Astrocyte of the cerebellum (primary cell): Measurements from ENCODE around the gene BRD9.
"Not testable (repeated sequence)": the region's sequence is repeated elsewhere in the genome, so short reads cannot be mapped to it uniquely, and the experiment has no call there.

ENCODE experiments used
- DNase-seq: peaks from one replicate; pipeline ENCODE4 v3.0.0-alpha.2; 2011; ENCODE audit warnings: low read depth
- H3K4me3 ChIP-seq: 2 replicates; pipeline ENCODE4 v1.5.1; 2011; ENCODE audit warnings: mild to moderate bottlenecking, low read depth, low read length, moderate library complexity
- CTCF ChIP-seq: IDR thresholded peaks from 2 replicates; pipeline ENCODE4 v1.5.1; 2012; ENCODE audit warnings: low read length, low read depth, moderate library complexity, mild to moderate bottlenecking; ENCODE audit errors: missing control alignments
- in situ Hi-C: cut with HindIII; loops from 2 replicates; pipeline ENCODE4 v1.10.0; 2017; ENCODE audit warnings: low sequenced_read_pairs

BRD9 gene

GRCh38 chr5:915946-916345 is 23.3 kb upstream of the BRD9 start:
- H3K4me3 ChIP-seq = no peak overlapping the region
- in situ Hi-C loops = no loop called here
- no peak for TF ChIP-seq CTCF
- DNase-seq = no peak

DNA sequence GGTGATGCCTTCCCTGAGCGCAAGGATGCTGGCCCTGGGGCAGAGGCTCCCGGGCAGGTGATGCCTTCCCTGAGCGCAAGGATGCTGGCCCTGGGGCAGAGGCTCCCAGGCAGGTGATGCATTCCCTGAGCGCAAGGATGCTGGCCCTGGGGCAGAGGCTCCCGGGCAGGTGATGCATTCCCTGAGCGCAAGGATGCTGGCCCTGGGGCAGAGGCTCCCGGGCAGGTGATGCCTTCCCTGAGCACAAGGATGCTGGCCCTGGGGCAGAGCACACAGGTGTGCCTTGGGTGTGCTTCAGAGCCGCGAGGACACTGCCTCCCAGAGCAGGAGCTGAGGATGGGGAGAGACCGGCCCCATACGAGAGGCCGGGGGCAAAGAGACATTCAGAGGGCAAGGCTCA is 22.7 kb upstream of the BRD9 start:
- in situ Hi-C loops = not testable (repeated sequence)

GRCh38 chr5:914612-915011 is 22.0 kb upstream of the BRD9 start:
- DNase-seq = no peak
- in situ Hi-C loops = no loop called here
- no peak for TF ChIP-seq CTCF
- no peak overlapping the region for H3K4me3 ChIP-seq

More for the DNA sequence above, 22.7 kb upstream of the BRD9 start:
- not testable (repeated sequence) for H3K4me3 ChIP-seq, DNase-seq

DNA sequence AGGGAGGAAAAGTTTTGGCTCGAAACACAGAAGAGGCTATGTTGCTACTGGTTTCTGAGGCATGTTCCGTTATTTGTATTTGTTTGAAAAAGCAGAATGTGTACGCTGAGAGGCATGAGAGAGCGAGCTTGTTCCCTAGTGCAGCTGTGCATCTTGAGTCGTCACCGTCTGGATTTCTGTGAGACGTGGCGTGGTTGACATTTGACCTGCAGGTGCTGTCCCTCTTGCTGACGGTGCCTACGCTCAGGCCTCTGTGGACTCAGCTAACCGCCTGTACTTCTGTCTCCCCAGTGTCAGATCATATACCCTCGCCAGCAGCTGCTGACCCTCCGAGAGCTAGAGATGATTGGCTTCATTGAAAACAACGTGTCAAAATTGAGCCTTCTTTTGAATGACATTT is 21.6 kb upstream of the BRD9 start:
- H3K4me3 ChIP-seq = no peak overlapping the region
- TF ChIP-seq CTCF = no peak
- no peak for DNase-seq
- in situ Hi-C loops = no loop called here

DNA sequence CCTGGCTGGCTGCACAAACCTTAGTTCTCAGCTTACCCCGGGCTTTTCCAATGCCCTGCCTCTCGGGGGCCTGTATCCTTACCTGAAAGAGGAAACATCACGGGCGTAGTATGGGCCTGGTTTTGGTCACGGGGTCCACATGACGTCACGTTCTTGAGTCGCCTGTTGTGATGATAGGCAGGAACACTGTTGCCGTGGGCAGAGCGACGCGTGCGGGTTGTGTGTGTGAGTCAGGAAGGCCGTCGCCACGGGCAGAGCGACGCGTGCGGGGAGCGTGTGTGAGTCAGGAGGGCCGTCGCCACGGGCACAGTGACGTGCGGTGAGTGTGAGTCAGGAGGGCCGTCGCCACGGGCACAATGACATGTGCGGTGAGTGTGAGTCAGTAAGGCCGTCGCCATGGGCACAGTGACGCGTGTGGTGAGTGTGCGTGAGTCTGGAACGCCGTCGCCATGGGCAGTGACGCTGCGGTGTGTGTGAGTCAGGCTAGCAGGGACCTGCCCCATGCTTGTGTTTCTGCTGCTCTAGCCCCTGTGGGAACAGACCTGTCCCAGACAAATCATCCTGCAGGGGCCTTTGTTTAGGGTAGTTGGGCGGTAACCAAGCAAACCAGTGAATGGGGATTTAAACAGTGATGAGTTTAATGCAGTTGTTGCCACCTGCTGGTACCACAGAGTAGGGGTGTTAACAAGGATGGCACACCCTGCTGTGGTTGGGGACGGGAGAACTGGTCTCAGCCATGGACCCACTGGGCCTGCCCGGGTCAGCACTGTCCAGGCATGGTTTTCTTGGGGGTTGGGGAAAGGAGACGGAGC is 19.9 kb upstream of the BRD9 start:
- TF ChIP-seq CTCF = peak; percentile 46
- in situ Hi-C loops = no loop called here
- H3K4me3 ChIP-seq = peak overlapping the region; percentile 7
- DNase-seq = peak; percentile 95

DNA sequence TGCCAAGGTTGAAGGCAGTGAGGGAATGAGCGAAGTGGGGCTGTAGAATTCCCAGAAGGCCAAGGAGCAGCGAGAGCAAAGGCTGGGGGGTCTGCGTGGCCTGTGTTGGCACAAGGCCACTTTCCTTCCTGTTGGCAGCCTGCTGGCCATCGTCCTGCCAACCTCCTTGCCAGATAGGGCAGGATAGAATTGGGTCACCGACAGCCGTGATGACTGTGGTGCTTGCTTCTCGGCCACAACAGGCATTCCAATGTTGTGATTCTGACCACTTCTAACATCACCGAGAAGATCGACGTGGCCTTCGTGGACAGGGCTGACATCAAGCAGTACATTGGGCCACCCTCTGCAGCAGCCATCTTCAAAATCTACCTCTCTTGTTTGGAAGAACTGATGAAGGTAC is 19.0 kb upstream of the BRD9 start:
- H3K4me3 ChIP-seq = no peak overlapping the region
- in situ Hi-C loops = no loop called here
- no peak for TF ChIP-seq CTCF
- DNase-seq = peak; percentile 59

- in situ Hi-C loops = no loop called here
- no peak overlapping the region for H3K4me3 ChIP-seq
- no peak for TF ChIP-seq CTCF
- DNase-seq = no peak
Observed at GRCh38 chr5:910769-911160, 18.2 kb upstream of the BRD9 start.
